OCI-LY3 (cell line): ENCODE measurements around the gene CASP3.

Experiments
- EZH2phosphoT487 ChIP-seq: fragments of 200-600 bp; shearing (Covaris generic); IDR thresholded peaks from 2 replicates; pipeline ENCODE4 v1.6.1; 2018; ENCODE audit warnings: antibody characterized with exemption, mixed run types, low read depth
- TF ChIP-seq, protein P1 (sequence below): fragments of 200-600, 300-600 bp; sonication (generic); IDR thresholded peaks from 2 replicates; pipeline ENCODE4 v1.5.1; 2014; ENCODE audit warnings: antibody characterized with exemption, low read length, low read depth

DNA sequence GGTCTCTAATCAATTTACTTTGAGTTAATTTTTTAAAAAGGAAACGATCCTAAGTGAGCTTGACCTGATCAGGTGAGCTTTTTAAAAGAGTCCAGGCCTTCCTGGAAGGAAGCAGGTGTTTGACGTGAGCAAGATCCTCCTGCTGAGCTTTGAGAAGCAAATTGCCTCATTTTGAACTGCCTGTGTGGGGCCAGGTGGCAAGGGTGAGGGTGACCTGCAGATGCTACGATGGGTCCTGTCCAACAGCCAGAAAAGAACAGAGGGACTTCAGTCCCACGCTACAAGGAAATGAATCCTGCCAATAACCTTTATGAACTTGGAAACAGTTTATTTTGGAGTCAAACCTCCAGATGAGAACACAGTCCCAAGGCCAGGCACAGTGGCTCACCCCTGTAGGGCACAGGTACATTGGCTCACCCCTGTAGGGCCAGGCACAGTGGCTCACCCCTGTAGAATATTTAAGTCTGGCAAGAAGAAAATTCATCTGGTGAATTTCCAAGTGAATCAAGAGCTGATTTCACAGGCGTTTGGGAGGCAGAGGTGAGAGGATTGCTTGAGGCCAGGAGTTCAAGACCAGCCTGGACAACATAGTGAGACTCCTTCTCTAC, 58.1 kb downstream of the CASP3 start:
- TF ChIP-seq, protein P1, sequence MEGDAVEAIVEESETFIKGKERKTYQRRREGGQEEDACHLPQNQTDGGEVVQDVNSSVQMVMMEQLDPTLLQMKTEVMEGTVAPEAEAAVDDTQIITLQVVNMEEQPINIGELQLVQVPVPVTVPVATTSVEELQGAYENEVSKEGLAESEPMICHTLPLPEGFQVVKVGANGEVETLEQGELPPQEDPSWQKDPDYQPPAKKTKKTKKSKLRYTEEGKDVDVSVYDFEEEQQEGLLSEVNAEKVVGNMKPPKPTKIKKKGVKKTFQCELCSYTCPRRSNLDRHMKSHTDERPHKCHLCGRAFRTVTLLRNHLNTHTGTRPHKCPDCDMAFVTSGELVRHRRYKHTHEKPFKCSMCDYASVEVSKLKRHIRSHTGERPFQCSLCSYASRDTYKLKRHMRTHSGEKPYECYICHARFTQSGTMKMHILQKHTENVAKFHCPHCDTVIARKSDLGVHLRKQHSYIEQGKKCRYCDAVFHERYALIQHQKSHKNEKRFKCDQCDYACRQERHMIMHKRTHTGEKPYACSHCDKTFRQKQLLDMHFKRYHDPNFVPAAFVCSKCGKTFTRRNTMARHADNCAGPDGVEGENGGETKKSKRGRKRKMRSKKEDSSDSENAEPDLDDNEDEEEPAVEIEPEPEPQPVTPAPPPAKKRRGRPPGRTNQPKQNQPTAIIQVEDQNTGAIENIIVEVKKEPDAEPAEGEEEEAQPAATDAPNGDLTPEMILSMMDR, result no peak
- TF ChIP-seq EZH2phosphoT487, result no peak
